NCI-H748 (cell line): Measurements from ENCODE around the gene MGMT.

ENCODE experiments used
- DNase-seq: peaks from one replicate; lab custom pipeline; 2025; ENCODE audit not compliant: unreplicated experiment; lab: John Stamatoyannopoulos, UW

The MGMT gene

DNA sequence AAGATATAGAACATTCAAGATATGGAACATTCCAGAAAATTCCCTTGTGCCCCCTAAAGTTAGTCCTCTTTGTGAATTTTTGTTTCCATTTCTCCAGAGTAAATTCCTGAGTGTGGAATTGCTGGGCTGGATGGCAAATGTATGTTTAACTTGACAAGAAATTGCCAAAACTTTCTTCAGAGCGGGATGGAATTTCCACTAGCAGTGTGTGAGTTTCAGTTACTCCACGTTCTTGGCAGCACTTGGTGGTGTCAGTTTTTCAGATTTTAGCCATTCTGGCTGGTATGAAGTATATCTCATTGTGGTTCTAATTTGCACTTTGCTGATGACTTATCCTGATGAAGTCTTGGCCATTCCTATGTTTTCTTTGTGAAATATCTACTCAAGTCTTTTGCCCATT, 71.2 kb downstream of the MGMT start:
- DNase-seq, result no peak

DNA sequence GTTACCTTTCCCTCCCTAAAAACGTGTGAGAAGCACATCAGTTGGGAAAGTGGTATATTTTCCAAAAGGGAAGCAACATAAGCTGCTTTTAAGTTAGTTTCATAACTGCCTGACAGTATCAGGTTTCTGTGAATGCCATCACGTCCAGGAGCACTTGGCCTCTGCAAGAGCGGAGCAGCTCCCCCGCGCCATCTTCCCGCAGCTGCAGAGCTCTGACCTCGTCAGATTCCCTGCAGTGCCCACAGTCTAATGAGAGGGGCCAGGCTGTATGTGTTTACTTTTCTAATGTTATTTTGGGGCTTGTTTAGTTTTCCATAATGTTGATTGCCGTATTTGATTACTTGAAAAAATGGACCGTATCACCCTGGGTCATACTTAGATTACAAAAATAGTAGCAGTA, 74.2 kb downstream of the MGMT start:
- peak; percentile 34 for DNase-seq

DNA sequence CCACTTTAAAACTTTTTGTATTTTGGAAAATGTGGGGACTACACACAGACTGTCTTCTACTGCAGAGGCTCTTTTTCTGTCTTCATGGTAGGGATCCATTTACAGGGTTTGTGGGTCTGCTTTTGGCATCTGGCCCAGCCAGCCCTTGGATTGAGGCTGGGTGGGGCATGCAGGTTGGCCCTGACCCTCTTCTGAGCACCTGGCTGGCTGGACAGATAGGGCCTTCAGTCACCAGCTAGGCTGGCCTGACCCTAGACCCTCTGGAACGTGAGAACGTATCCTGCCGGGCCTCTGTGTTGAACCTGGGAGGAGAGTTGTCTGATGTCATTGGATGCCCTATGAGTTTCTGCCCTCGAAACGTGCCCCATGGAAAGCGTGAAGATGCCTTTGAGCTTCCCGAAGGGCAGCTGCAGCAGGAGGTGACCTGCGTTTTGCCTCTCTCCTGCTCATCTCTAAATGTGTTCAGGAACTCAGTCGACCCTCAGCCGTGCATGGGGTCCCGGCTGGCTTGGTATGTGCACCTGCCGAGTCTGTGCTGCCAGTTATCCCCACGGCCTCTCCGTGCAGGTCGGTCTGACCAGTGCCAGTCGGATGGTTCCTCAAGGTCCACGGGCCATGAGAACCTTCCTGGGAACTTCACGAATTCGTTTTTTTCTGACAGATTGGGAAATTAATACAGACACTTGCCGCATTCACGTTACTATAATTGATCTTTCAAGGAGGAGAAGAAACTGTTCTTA, 74.9 kb downstream of the MGMT start:
- peak; percentile 38 for DNase-seq

DNA sequence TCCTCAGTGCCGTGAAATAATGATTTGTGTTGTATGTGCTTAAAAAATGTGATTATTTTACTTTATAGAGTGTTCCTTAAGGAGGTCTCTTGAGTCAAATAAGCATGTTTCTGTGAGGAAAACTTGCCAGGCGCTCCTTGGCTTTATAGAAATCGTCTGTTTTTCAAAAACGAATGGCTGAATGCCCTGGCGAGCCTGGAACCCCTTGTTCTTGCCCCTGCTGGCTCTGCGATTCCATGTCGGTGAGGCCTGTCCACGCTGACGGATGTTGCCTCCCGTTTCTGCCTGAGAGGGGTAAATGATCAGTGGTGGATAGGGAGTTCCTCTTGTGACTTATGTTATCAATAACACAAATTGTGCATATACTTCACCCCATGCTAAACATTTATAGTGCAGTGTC, 75.5 kb downstream of the MGMT start:
- DNase-seq, result no peak

DNA sequence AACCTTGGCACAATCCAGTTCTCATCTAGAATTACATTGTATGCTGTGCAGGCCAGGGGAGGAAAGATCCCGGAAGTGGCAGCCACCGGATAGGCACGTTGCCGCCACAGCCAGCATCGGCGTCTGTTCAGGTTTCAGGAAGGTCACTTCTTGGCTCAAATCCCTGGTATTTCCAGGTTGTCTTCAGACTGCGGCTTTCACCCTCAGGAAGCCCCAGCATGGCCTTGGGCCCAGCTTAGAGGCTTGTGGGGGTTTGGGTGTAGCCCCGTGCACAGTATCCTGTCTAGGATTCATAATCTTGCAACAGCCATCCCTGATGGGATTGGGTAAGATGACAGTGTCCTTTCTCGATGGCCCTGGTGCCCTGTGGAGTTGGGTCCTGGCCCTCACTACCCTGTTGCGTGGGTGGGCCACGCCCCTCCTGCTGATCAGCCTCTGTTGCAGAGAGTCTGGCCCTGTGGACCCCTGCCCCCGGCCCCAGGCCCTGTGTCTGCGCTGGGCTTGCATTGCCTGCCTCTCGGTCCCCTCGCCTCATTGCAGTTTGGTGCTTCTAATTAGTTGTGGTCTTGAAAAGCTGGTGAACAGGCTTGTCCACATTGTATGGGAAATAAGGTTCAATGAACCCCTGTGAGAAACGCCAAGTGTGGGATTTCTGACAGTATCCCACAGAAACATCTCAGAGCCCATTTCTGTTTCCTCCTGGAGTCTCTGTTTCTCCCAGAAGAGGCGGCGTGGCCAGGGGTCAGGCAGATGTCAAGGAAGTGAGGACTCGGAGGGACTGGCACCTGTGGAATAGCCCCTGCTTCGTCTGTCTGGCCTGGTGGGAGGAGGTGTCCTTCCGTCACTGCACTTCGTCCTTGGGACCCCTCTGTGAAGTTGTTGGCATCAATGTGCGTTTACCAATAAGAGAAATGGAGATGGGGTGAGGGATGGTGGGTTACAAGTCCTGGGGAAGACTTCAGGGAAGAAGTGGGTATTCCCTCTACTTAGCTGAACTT, 77.5 kb downstream of the MGMT start:
- no peak for DNase-seq

DNA sequence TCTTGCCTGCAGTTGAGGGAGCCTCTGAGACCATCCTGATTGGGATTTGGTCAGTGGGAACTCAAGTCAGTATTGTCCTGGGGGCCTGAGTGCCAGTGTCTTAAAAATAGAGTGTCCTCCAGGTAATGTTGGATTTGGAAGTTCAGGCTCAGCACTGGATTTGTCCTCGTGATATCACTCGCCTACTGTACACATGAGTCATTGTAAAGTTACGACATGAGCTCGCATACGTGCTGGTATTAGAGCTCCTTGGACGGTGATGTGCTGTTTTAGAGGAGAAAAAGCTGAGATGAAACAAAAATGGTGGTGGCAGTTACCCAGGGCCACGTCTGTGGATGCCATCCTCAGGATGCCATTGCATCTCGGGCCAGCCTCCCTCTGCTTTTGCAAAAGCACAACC, 78.2 kb downstream of the MGMT start:
- no peak for DNase-seq

DNA sequence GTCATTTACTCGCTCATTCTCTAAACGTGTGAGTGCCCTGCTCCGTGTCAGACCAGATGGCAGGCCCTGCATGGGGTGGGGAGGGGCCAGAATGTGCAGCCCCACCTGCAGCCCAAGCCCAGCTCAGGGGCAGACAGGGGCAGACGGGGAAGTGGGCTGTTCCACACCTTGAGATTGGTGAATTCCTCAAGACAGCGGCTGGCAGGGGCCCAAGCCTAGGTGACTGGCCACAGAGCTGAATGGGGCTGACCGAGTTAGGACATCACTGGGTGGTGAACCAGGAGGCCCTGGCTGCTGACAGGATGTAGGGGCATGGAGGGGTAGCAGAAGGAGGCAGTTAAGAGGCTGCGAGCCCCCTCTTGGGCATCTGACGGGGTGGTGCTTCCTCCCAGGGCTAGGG, 79.1 kb downstream of the MGMT start:
- no peak for DNase-seq

DNA sequence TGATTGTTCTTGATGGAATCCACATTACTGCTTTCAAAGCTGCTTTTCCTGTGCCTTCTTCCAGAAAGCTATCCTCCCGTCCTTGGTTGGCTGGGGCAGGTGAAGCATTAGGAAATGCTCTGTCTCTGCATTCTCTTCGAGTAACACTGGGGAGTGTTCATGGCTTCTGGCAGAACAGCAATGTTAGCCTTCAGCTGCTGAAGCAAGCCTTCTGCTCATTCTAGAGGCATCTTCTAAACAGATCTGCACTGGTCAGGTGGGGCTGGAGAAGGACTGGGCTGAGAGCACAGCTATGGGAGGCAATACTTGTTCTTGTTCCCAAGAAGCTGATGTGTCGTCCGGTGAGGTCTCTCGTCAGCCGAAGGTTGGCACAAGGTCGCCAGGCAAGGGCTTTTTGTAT, 80.6 kb downstream of the MGMT start:
- no peak for DNase-seq

DNA sequence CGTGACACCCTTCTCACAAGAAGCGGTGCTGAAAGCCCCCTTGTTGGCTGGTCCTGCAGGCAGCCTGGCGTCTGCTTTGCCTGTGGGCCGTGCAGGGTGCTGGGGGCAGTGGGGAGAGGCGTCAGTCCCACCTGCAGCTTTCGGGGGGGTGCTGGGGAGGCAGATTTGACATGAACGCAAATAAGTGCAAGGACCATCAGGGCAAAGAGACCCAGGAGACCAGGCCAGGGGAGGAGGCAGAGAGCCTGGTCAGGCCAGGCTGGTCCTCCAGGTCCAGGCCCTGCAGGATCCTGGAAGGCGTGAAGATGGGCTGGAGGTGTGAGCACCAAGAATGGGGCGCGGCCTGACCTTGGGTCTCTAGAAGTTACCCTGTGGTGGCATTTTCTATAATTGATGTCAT, 81.6 kb downstream of the MGMT start:
- DNase-seq, result no peak

DNA sequence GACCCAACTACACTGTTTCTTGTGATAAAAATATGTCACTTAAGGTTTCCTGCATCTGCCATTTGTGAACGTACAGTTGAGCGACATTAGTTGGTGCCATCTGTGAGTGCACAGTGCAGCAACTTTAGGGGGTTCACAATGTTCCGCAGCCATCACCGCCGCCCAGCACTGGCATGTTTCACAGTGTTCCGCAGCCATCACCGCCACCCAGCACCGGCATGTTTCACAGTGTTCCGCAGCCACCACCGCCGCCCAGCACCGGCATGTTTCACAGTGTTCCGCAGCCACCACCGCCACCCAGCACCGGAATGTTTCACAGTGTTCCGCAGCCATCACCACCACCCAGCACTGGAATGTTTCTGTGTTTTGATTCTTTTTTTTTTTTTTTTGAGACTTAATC, 83.0 kb downstream of the MGMT start:
- DNase-seq, result no peak

DNA sequence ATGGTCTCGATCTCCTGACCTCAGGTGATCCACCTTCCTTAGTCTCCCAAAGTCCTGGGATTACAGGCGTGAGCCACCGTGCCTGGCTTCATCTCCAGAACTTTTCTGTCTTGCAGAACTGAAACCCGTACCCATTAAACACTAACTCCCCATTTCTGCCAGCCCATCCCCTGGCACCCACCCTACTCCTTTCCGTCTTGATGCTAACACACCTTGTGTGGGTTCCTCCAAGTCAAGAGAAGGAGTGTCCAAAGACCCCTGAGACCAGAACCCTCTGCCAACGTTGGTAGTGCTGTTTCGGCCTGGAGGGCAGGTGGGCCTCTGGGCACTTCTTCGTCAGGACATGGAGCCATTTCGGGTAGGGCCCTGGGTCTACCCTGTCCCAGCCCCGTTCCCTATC, 83.6 kb downstream of the MGMT start:
- DNase-seq, result no peak

DNA sequence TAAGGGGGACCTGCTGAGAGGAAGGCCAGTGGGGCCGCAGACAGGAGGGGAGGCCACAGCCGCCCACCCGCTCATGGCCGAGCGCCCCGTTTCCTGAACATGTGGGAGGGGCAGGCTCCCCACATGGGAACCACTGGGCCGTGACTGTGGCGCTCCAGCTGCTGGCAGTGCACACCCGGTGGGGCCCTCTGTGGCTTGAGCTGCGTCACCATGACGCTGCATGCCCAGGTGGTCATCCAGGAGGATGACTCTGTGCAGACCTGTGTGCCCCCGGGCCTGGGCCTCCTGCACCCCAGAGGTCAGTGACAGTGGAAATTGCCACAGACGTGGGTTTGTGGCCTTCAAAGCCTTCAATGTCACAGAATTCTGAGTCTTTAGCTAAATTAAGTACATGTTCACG, 85.1 kb downstream of the MGMT start:
- no peak for DNase-seq

DNA sequence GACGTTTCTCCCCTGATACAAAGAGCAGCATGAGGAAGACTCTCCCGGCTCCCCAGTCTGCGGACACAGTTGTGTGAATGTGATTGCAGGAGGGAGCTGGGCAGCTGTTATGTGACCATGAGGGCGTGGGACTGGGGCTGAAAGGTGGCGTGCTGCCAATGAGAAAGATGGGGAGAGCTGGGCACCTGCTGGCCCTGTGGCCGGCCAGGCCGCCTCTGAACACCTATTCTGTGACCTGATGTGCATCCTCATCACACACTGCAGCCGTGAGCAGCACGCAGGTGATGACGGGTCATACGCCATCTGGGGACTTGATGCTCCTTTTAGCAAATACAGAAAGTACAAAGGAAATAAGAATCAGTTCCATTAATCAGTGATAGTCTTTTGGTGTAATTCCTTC, 86.9 kb downstream of the MGMT start:
- no peak for DNase-seq

DNA sequence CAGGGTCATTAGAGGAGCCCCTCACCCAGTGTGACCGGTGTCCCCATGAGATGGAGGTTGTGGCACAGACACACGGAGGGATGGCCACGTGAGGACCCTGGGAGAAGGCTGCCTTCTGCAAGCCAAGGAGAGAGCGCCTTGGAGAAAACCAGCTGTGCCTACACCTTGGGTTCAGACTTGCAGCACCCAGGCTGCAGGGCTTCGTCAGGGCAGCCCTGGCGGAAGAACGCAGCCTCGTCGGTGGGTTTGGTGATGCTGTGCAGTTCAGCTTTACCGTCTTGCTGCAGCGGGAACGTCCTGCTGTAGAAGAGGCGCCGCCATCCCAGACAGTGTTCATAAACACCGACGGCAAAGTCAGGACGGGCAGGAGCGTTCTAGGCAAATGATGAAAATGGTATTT, 89.3 kb downstream of the MGMT start:
- DNase-seq, result no peak

DNA sequence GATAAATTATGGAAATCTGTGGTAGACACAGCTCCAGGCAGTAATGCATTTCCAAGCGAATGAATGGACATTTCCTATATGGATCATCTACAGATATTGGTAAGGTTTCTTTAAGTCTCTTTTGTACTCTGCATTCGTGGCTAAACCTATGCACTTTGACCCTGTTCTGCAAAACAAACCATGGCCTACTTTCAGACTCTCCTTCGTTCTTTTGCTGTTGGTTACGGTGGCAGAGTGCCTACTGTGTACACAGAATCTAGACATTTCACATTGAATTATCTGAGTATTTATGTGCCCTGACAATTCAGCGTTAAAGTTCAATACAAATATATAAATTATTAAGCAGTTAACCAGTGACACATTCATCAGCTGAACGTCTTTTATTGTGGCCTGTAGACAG, 93.3 kb downstream of the MGMT start:
- no peak for DNase-seq

DNA sequence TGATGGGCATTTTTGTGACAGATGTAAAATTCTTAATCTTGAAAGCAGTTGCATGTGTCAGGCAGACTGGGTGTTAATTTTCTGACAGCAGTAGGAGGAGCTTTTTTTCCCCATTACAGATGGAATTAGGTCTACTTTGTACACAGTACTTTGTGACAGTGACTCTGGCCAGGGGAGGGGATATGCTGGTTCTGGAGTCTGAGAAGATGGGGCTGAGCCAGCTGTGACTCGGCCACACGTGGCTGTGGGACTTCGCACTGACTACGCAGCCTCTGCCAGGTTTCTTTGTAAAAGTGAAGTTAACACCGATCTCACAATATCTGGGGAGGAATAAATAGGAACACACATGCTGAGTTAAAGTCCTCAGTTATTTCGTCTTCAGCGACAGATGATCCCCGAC, 95.4 kb downstream of the MGMT start:
- DNase-seq, result no peak

DNA sequence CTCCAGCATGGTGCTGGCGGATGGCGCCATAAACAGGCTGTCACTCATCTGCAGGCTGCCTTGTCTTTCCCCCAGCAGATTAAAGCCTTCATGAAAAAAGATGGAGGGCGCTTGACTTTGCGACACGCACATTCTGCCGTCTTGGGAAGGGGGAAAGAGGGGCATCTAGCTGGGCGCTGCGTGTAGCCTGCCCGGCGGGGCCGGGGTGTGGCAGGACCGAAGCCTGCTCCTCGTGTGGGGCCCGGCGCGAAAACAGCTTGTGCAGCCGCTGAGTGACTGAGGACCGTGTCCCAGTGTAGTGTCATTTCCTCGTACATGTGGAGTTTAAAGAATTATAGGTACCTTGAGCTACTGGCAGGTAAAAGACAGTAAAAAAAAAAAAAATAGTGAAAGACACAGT, 97.9 kb downstream of the MGMT start:
- DNase-seq, result no peak

DNA sequence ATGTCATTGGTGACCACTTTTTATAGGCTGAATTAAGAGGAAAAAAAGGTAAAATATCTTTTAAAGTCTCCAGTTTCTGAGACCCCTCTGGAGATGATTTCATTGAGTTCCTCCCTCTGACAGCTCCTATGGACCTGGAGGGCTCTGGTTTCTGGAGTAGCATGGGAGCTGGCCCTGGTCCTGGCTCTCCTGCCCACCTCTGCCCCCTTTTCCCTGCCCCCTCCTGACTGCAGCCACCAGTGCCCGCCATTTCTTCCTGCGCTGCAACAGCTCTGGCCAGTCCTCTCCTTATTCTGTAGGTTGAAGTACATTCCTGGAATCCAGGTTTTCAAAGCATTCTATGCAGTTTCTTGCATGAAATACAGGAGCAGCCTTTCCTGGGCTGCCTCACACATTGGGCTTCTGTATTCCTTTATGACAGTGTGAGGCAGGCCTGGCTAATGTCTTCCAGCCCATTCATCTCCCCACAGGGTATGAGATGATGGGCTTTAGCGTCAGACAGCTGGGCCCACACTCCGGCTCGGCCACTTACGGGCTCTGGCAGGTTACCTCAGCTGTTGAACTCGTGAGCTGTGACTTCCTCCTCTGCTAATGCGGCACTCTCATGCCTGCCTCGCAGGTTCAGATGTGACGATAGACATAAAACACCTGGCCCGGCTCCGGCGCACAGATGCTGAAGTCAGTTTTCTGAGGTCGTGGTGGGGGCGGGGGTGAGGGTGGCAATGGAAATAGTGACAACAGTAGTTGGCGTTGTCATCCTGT, 101.7 kb downstream of the MGMT start:
- DNase-seq, result peak; percentile 4

DNA sequence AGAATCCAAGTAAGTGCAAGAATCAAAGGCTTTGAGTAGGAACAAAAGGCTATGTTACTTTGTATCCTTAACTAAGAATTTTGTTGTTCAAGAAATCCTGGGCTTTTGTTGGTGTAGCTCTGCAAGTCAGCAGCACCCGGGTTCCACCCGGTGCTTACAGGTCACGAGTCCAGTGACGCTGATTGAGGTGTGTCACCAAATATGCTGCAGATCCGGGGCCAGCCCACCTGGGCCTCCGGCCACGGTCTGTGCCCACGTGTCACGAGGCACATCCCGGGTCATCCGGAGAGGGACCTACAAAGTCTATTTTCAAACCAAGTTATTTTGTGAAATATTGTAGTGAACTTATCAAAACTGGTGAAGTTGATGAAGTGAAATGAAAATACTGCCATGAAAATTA, 103.1 kb downstream of the MGMT start:
- no peak for DNase-seq

DNA sequence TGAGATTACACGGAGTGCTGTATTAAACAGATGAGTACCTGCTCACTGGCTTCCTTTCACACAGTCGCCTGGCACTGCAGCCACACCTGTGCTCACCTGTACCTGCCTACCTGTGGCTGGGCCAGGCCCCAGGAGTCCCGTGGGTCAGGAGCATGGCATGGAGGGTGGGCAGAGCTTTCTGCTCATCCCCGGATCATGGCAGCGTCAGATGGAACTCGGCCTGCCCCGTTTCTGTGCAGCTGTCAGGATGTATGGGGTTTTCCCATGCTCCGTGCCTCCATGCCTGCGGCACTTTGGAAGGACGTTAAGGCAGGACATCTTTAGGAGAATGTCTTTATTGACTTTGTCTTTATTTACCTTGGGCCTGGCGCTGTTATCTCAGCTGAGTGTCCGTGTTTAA, 112.2 kb downstream of the MGMT start:
- DNase-seq, result peak; percentile 56

DNA sequence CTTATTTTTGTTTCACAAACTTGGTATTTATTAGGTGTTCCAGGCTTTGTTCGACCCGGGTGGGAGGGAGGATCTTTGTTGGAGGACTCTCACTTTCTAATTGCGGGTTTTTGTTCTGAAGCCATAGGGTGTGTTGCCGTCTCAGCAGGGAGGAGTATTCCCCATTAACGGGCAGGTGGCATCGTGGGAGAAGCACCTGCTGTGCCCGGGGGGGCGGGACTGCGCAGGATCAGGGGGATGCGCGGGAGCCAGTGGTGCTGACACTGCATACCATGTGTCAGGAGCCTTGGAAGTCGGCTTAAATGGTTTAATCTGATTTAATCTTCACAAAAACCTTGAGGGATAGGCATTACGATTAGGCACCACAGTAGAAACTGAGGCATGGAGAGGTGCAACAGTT, 113.0 kb downstream of the MGMT start:
- peak; percentile 78 for DNase-seq

DNA sequence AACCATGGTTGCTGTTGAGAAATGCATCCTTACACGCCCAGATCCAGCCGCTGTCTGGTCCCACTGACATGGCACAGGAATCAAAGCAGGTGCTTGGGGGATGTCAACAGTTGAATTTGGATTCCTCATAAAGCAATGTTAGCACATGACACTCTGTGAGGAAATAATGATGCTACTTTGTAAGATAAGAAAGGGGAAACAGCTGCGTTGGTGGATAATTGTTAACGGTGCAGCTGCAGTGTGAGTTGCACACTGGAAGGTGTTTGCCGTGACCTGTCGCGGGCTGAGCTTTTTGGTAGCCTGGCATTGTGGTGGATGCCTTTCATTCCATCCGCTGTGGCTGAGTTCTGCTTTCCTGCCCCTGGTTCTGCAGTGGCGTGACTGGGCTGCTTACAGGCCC, 113.9 kb downstream of the MGMT start:
- DNase-seq, result peak; percentile 23
